ENCODE results near the gene PARVB. TPM values are rescaled to one million over a fixed set of nuclear protein-coding genes. Genes with fewer than 3 reads are reported as not detected.

Gene PARVB
- total and polyA plus RNA-seq, 10 of the 15 experiments (the other 5 are each of a cell fraction or from before 2014, with no cell fraction given), result 5.2 to 264 (median 76.0) TPM

- Histone ChIP-seq H4K20me1 (ENCODE audit: control insufficient read depth, insufficient read depth) (no peaks in the 10 kb centered on the region), H3K79me2 (ENCODE audit: control insufficient read depth, insufficient read depth, low read length) (no peaks in the 10 kb centered on the region), H3K4me1 (ENCODE audit: control insufficient read depth, insufficient read depth, low read length) (no peaks in the 10 kb centered on the region), H3K27me3 (replicated peaks in 1 of 2; ENCODE audit: control insufficient read depth in 2 of 2, insufficient read depth in 2 of 2, low read length in 1 of 2) (no peaks in the 10 kb centered on the region), H3K27ac (ENCODE audit: control insufficient read depth, insufficient read depth) (no peak overlapping the region), H3K4me3 (no peak overlapping the region), H3K9ac (ENCODE audit: control insufficient read depth, insufficient read depth, low read length) (no peak overlapping the region), H2AFZ (ENCODE audit: control insufficient read depth, low read depth, low read length) (no peak overlapping the region), H3K4me2 (ENCODE audit: control insufficient read depth, insufficient read depth) (no peak overlapping the region), H3K9me3 (replicated peaks; ENCODE audit: control insufficient read depth, insufficient read depth, low read length) (no peaks in the 10 kb centered on the region), H3K36me3 (ENCODE audit: control insufficient read depth in 2 of 2, insufficient read depth in 2 of 2, low read length in 1 of 2) (peaks cover 6 to 9% of the 10 kb centered on the region in 2 experiments)
- RAD21 ChIA-PET (ENCODE audit: unreplicated experiment), result no interaction called here
- CTCF ChIA-PET, result interaction anchor here (1.1 kb wide), 1 partner anchor 114 kb away, joined by 4 read pairs; no protein-coding TSS in a partner anchor
- no peak for TF ChIP-seq ATF2 (IDR thresholded peaks at IDR 0.05; ENCODE audit: low read length)
- no peak for TF ChIP-seq NFIC (IDR thresholded peaks at IDR 0.05; ENCODE audit: low read depth, low read length)
- no peak for TF ChIP-seq TAF1 (IDR thresholded peaks at IDR 0.05; ENCODE audit: borderline replicate concordance, low read depth, low read length)
- no peak for TF ChIP-seq CBFB (IDR thresholded peaks at IDR 0.05; ENCODE audit: low read depth)
- no peak for TF ChIP-seq JUNB (IDR thresholded peaks at IDR 0.05)
- no peak for TF ChIP-seq ZBTB40 (IDR thresholded peaks at IDR 0.05; ENCODE audit: borderline replicate concordance)
- TF ChIP-seq PAX5 (IDR thresholded peaks at IDR 0.05; ENCODE audit: borderline replicate concordance, low read depth, low read length), result no peak
- no peak for TF ChIP-seq SMAD5 (IDR thresholded peaks at IDR 0.05; ENCODE audit: low read depth)
- no peak for TF ChIP-seq FOXM1 (IDR thresholded peaks at IDR 0.05; ENCODE audit: low read depth, low read length)
- BruUV-seq (replicated peaks), result no TSS peak
- WGBS (ENCODE audit: insufficient coverage, insufficient replicate concordance, low lambda C conversion rate, missing lambda C conversion rate), result 71% methylated on average over 6 of the region's 6 CpGs
- no peak for ATAC-seq
- DNase-seq (ENCODE audit: low read depth, low spot score), result no peak
- in situ Hi-C loops (cut with MboI), result no loop called here
- SMC1A ChIA-PET (ENCODE audit: uncharacterized antibody, unreplicated experiment), result interaction anchor here (1.2 kb wide), 1 partner anchor 114 kb away, joined by 5 read pairs; no protein-coding TSS in a partner anchor
- POLR2A ChIA-PET, result no interaction called here
- intact Hi-C loops (cut with micrococcal nuclease; ENCODE audit: unreplicated experiment), result no loop called here
- FAIRE-seq, result no peak
These were observed 83.2 kb downstream of the PARVB start for GRCh38 chr22:44107340-44107739.

All from GM12878 (cell line).